ENCODE results near the gene HTR3B. TPM values are rescaled to one million over a fixed set of nuclear protein-coding genes. Genes with fewer than 3 reads are reported as not detected.
A peak's percentile ranks its signal among the peaks of the same experiment; 100 is the strongest.

HTR3B gene
- total RNA-seq, 2 donors from 2014 or later: not detected

DNA sequence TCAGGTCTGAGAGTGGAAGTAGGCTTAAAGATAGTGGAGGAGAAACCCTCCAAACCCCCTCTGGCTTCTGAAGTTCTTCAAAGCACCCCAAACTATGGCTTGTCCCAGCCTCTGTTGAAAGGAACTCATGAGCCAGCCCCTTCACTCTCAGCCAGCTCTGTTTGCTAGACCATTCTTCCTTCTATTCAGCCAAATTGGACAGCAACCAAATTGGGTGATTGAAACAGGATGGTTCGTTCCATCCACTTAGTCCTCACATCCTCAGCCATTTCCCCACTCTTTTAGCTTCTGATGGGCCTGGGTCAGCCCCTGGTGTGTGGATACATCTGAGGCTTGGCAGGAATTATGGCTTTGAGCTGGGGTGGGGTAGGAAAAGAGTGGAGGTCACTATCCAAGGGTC, 74.8 kb downstream of the HTR3B start:
- intact Hi-C loops (cut with DNase I): no loop called here
- DNase-seq (ENCODE audit: low spot score): no peak

DNA sequence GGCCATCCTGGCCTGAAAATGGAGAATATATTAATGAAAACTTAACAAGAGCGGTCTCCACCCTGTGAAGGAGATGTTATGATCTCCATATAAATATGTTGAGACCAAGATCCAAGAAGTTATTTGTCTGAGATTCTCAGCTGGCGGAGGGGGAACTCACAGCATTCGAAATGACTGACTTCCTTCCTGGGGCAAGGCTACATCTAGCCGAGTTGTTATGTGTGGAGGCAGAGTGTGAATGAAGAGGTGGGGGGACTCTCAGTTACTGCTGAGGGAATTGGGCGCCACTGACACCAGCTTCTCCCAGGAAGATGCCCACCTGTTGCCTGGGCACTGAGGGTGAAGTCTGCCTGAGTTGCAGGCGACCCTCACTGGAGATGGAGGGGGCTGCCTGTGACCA, 76.2 kb downstream of the HTR3B start:
- no peak for DNase-seq (ENCODE audit: low spot score)
- intact Hi-C loops (cut with DNase I): no loop called here

DNA sequence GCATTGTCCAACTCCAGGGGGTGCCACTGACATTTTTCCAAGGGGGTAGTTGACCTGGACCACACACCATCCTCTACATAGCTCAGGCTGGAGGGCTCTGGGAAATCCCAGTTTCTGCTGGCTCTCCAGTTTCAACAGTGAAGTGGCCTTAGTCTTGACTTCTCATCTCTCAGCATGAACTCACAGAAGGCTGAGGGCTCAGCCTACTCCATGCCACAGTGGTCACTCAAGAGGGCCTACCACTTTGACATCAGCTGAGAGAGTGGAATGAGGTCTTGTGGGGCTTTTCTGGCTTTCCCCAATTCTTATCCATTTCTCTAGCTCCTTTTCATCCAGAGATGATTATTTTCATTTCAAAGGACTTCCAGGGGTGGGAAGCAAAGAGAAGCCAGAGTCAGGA, 77.7 kb downstream of the HTR3B start:
- no peak for DNase-seq (ENCODE audit: low spot score)
- intact Hi-C loops (cut with DNase I): no loop called here

DNA sequence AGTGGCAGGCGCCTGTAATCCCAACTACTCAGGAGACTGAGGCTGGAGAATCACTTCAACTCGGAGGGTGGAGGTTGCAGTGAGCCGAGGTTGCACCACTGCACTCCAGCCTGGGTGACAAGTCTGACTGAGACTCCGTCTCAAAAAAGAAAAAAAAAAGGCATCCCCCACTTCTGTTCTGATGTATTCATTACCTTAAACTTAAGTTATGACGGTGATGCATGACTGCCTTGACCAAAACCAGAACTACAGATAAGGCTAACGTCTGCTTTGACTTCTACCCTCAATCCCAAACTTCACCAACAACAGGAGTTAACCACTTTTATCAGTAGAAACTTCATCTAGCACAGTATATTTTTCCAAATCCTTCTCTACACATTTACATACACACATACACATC, 80.2 kb downstream of the HTR3B start:
- DNase-seq (ENCODE audit: low spot score): no peak
- intact Hi-C loops (cut with DNase I): no loop called here

DNA sequence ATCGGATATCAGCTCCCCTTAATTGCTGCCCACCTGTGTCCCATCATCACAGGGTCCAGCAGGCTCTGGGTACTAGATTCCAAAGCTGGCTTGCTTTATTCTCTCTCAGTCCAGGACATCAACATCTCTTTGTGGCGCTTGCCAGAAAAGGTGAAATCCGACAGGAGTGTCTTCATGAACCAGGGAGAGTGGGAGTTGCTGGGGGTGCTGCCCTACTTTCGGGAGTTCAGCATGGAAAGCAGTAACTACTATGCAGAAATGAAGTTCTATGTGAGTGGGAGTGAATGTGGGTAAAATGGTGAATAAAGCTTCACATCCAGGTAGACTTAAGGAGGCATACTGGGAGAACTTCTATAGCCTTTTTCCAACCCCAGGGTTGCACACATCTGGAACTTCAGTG, 81.3 kb downstream of the HTR3B start:
- DNase-seq (ENCODE audit: low spot score): no peak
- intact Hi-C loops (cut with DNase I): no loop called here

DNA sequence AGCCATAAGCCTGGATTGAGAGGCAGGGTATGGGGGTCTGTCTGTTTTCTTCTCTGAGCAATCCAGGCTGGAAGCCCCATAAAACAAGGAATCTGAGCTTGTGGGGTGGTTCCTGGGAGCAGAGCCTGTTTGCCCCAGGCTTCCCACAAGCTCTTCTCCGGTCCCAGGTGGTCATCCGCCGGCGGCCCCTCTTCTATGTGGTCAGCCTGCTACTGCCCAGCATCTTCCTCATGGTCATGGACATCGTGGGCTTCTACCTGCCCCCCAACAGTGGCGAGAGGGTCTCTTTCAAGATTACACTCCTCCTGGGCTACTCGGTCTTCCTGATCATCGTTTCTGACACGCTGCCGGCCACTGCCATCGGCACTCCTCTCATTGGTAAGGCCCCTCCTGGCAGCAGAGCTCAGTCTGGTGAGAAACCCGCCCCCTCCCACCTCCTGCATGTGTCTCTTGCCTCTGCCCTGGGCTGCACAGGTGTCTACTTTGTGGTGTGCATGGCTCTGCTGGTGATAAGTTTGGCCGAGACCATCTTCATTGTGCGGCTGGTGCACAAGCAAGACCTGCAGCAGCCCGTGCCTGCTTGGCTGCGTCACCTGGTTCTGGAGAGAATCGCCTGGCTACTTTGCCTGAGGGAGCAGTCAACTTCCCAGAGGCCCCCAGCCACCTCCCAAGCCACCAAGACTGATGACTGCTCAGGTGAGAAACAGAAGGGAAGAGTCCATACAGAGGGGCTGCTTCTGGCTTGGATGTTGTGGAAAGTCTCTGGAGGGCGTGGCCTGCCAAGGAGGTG, 82.0 kb downstream of the HTR3B start:
- intact Hi-C loops (cut with DNase I): no loop called here
- no peak for DNase-seq (ENCODE audit: low spot score)

DNA sequence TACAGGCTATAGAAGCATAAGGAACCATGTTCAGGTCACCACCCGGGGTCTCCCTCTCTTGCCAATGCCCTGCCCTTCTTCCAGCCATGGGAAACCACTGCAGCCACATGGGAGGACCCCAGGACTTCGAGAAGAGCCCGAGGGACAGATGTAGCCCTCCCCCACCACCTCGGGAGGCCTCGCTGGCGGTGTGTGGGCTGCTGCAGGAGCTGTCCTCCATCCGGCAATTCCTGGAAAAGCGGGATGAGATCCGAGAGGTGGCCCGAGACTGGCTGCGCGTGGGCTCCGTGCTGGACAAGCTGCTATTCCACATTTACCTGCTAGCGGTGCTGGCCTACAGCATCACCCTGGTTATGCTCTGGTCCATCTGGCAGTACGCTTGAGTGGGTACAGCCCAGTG, 84.8 kb downstream of the HTR3B start:
- intact Hi-C loops (cut with DNase I): loop anchor here in 1 of 2 donors (2.0 kb wide), 1 partner anchor 271 kb away; no protein-coding TSS in a partner anchor
- DNase-seq (ENCODE audit: low spot score): no peak

DNA sequence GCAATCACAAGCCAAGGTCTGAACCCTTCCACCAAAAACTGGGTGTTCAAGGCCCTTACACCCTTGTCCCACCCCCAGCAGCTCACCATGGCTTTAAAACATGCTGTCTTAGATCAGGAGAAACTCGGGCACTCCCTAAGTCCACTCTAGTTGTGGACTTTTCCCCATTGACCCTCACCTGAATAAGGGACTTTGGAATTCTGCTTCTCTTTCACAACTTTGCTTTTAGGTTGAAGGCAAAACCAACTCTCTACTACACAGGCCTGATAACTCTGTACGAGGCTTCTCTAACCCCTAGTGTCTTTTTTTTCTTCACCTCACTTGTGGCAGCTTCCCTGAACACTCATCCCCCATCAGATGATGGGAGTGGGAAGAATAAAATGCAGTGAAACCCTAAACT, 85.3 kb downstream of the HTR3B start:
- intact Hi-C loops (cut with DNase I): loop anchor here in 1 of 2 donors (2.0 kb wide), 1 partner anchor 271 kb away; no protein-coding TSS in a partner anchor
- no peak for DNase-seq (ENCODE audit: low spot score)

DNA sequence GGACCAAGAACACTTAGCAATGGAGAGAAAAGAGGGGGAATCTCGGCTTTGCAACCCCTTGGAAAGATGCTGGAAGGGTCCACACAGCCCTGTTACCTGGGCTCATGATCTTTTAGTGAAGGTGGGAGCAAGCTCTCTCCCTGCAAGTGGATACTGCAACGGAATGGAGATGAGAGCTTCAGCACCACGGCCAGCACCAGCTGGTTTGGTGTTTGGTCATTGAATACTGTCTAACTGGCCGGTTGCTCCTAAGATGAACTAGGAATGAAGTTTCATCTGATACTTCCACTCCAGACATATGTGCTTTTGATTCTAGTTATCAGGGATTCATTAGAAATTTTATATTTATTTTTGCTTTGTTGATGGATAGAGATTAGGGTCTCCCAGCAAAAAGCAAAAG, 86.6 kb downstream of the HTR3B start:
- intact Hi-C loops (cut with DNase I): no loop called here
- no peak for DNase-seq (ENCODE audit: low spot score)

DNA sequence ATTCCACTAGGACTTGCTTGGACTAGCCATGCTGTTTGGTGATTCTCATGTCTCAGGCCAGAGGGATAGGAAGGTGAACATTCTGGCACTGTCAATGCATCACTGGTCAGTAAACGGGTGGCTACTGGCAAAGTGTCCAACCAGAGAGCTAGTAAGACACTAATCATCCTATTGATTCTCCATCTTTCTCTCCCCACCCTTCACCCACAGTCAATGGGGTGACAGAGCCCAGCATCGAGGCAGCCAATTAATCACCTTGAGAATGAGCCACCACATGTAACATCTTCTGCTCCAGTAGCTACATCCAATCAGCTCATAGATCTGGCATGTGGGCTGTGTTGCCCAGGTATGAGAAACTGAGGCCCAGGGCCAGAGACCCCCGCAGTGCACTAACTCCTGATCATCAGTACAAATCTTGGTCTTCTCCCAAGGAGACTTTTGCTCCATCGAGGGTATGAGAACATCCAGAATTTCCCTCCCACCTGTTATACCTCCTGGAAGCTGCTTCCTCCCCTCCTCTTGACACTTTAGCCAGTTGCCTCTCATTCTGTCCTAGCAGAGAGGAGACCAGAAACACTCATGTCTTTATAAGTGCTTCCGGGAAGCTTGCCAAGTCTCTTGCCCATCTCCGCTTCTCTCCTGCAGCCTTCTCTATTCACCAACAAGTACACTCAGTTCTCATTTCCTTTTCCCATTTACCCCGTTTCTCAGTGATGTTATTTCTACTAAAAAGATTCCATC, 87.3 kb downstream of the HTR3B start:
- intact Hi-C loops (cut with DNase I): no loop called here
- no peak for DNase-seq (ENCODE audit: low spot score)

DNA sequence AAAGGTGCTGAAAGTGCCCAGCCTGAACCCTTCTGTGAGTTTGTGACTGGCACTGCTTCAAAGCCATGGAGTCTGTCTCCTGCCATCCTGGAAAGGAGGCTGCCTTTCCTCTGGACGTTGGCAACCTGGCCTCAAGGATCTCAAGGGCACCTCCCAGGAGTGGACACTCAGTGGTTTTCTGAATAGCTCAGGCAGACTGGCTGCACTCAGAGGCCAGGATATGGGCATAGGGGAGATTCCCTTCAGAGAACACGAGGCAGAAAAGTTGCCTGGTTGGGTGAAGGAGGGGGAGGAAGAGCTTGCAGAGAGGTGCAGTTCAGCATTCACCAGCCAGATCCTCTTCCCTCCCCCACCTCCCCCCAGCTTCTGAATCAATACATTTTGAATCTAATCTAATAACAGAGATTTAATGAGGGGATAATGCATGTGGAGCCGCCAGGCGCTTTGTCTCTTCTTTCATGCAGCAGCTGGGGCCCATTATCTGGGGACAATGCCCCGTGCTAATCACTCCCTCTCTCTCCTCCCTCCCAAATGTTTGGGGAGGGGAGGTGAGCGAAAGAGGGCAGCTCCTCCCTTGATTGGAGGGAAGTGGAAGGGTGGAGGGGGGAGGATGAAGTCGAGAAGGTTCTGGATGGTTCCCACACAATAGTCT, 88.0 kb downstream of the HTR3B start:
- intact Hi-C loops (cut with DNase I): no loop called here
- DNase-seq (ENCODE audit: low spot score): no peak

DNA sequence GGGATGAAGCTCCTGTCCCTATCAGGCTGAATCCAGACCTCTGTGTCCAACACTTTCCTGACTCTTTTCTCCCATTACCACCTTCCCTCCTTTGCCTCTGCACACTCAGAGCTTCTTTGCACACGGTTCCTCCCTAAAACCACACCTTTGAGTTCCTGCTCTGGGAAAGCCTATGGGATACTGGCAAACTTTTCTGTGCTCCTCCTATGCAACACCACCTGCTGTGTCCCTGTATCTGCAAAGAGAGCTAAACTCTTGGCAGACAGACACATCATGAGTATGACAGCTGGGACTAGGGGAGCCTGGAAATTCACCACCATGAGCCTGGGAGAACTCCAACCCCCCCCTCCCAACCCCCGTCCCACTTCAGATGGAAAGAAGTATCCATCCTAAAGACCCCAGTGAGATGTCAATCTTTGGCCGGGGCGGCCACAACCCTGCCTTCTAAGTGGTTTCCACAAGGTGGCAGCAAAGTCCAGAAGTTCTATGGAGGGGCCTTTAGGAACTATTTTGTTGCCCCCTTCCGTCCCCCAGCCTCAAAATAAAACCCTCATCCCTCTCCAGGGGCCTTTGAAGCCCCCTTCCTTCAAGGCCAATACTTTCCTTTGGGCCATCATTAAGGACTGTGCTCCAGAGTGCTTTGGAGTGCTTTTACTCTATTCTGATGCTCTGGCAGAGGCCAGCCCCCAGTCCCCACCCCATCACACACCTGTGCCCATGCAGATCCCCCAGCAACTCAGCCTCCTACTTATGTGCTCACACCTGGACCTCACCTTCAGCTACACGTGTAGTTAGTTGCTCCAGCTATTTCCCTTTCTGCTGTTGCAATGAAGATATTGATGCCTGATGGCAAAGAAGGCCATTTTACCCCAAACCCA, 89.7 kb downstream of the HTR3B start:
- peak; percentile 79 for DNase-seq (ENCODE audit: low spot score)
- intact Hi-C loops (cut with DNase I): no loop called here

Other genes starting within 250 kb of the HTR3B start
- under 1 TPM; 0.51 to 0.76 TPM for gene TMPRSS5, start 198.5 kb upstream of the HTR3B start, total RNA-seq
- 10 to 100 TPM in 1 of 2 donors, 1 to 10 TPM in 1; 9.6 to 10.5 TPM for gene ZW10, start 131.1 kb upstream of the HTR3B start, total RNA-seq
- gene CLDN25, start 125.0 kb upstream of the HTR3B start, total RNA-seq: not detected
- gene USP28, start 29.2 kb upstream of the HTR3B start, total RNA-seq: 10 to 100 TPM; 14.2 to 23.1 TPM
- gene HTR3A, start 70.3 kb downstream of the HTR3B start, total RNA-seq: not detected
- gene ZBTB16, start 154.9 kb downstream of the HTR3B start, total RNA-seq: 100 to 1,000 TPM; 188 to 208 TPM

All from posterior vena cava (tissue), 2 donors.